HEK293T (cell line): ENCODE measurements around the gene RB1.

Experiments
- BHLHE40 ChIP-seq: fragments of 450-650 bp; IDR thresholded peaks from 2 replicates; pipeline ENCODE4 v1.6.1; 2016; ENCODE audit warnings: mild to moderate bottlenecking, moderate library complexity, borderline replicate concordance
- CTBP1 ChIP-seq: fragments of 450-650 bp; IDR thresholded peaks from 2 replicates; pipeline ENCODE4 v1.6.1; 2016; ENCODE audit warnings: borderline replicate concordance
- FOXA1 ChIP-seq: fragments of 450-650 bp; IDR thresholded peaks from 2 replicates; pipeline ENCODE4 v1.6.1; 2016; ENCODE audit warnings: mild to moderate bottlenecking
- FOXK2 ChIP-seq: fragments of 450-650 bp; IDR thresholded peaks from 2 replicates; pipeline ENCODE4 v1.6.1; 2016; ENCODE audit warnings: mild to moderate bottlenecking
- FOXM1 ChIP-seq: fragments of 450-650 bp; IDR thresholded peaks from 2 replicates; pipeline ENCODE4 v1.6.1; 2017; ENCODE audit warnings: mild to moderate bottlenecking, borderline replicate concordance
- HDGF ChIP-seq: fragments of 450-650 bp; IDR thresholded peaks from 2 replicates; pipeline ENCODE4 v1.6.1; 2017; ENCODE audit warnings: antibody characterized with exemption, borderline replicate concordance
- LEF1 ChIP-seq: fragments of 450-650 bp; IDR thresholded peaks from 2 replicates; pipeline ENCODE4 v1.6.1; 2017; ENCODE audit warnings: mild to moderate bottlenecking, borderline replicate concordance
- NFRKB ChIP-seq: fragments of 450-650 bp; IDR thresholded peaks from 2 replicates; pipeline ENCODE4 v1.6.1; 2016; ENCODE audit warnings: mild to moderate bottlenecking, moderate library complexity
- SP1 ChIP-seq: fragments of 450-650 bp; IDR thresholded peaks from 2 replicates; pipeline ENCODE4 v1.6.1; 2017
- SUZ12 ChIP-seq: fragments of 450-650 bp; IDR thresholded peaks from 2 replicates; pipeline ENCODE4 v1.6.1; 2016; ENCODE audit warnings: mild to moderate bottlenecking
- TARDBP ChIP-seq: fragments of 450-650 bp; IDR thresholded peaks from 2 replicates; pipeline ENCODE4 v1.6.1; 2016

- TF ChIP-seq SP1 (no peak), HDGF (no peak), NFRKB (no peak), TARDBP (no peak), LEF1 (no peak), CTBP1 (no peak), FOXM1 (no peak), FOXK2 (no peak), FOXA1 (no peak), BHLHE40 (no peak), SUZ12 (no peak)
Observed at GRCh38 chr13:48253849-48254248, 49.7 kb upstream of the RB1 start.
